Measurements from ENCODE around the gene CLSTN3.

DNA sequence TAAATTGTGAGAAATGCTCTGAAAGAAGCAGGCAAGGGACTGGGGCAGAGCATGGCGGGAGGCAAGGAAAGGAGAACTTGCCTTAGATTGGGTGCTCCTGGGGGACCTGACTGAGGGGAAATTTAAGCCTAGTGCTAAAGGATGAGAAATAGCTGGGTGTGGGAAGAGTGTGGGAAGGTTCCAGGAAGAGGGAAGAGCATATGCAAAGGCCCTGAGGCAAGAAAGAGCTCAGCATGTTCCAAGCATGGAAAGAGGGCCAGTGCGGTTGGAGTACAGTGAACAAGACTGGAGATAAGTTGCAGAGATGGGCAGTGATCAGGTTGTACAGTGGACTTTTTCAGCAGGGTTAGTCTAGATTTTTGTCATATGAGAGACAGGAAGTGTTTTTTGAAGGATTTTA is 9.0 kb downstream of the CLSTN3 start:
- TF ChIP-seq POLR2A (IDR thresholded peaks at IDR 0.05) = no peak
- TF ChIP-seq, protein P1, sequence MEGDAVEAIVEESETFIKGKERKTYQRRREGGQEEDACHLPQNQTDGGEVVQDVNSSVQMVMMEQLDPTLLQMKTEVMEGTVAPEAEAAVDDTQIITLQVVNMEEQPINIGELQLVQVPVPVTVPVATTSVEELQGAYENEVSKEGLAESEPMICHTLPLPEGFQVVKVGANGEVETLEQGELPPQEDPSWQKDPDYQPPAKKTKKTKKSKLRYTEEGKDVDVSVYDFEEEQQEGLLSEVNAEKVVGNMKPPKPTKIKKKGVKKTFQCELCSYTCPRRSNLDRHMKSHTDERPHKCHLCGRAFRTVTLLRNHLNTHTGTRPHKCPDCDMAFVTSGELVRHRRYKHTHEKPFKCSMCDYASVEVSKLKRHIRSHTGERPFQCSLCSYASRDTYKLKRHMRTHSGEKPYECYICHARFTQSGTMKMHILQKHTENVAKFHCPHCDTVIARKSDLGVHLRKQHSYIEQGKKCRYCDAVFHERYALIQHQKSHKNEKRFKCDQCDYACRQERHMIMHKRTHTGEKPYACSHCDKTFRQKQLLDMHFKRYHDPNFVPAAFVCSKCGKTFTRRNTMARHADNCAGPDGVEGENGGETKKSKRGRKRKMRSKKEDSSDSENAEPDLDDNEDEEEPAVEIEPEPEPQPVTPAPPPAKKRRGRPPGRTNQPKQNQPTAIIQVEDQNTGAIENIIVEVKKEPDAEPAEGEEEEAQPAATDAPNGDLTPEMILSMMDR (IDR thresholded peaks at IDR 0.05) = no peak

Data from ovary (tissue), 3 donors.